MCF 10A (cell line): ENCODE results near the gene NRXN3. TPM values are rescaled to one million over a fixed set of nuclear protein-coding genes. Genes with fewer than 3 reads are reported as not detected.

Experiments used
- BruUV-seq: library from RNA; stranded (reverse); fragments of 400-500 nt; replicated peaks from 2 replicates; lab custom pipeline; 2021; lab: Mats Ljungman, UMichigan
- CTCF ChIA-PET: fragments of 300-600 bp; sonication (Branson Sonifier 250); formaldehyde crosslinking; extraction: SDS; loops from one replicate; lab custom pipeline; 2021; ENCODE audit warnings: antibody characterized with exemption, inconsistent platforms; lab: Yijun Ruan, JAX
- POLR2A ChIA-PET: fragments of 300-600, 350-650 bp; sonication (Branson Sonifier 250); formaldehyde crosslinking; extraction: SDS; loops from one replicate; lab custom pipeline; 2020; ENCODE audit warnings: antibody characterized with exemption, inconsistent platforms; lab: Yijun Ruan, JAX
- DNase-seq: peaks from one replicate; pipeline ENCODE4 v3.0.0-alpha.2; 2018; ENCODE audit not compliant: unreplicated experiment
- H3K27ac Mint-ChIP-seq: one replicate; pipeline ENCODE4 v1.8.0; 2022; ENCODE audit warnings: mild to moderate bottlenecking, low read depth, mixed read lengths; ENCODE audit not compliant: unreplicated experiment
- H3K27me3 Mint-ChIP-seq: one replicate; pipeline ENCODE4 v1.8.0; 2022; ENCODE audit warnings: mixed read lengths; ENCODE audit not compliant: insufficient read depth, unreplicated experiment
- H3K36me3 Mint-ChIP-seq: one replicate; pipeline ENCODE4 v1.8.0; 2022; ENCODE audit warnings: mild to moderate bottlenecking, moderate library complexity, mixed read lengths; ENCODE audit not compliant: insufficient read depth, unreplicated experiment
- H3K4me1 Mint-ChIP-seq: one replicate; pipeline ENCODE4 v1.8.0; 2022; ENCODE audit warnings: mixed read lengths; ENCODE audit not compliant: insufficient read depth, unreplicated experiment
- H3K4me3 Mint-ChIP-seq: one replicate; pipeline ENCODE4 v1.8.0; 2022; ENCODE audit warnings: mild to moderate bottlenecking, moderate library complexity, mixed read lengths; ENCODE audit not compliant: unreplicated experiment
- H3K9me3 Mint-ChIP-seq: one replicate; pipeline ENCODE4 v1.8.0; 2022; ENCODE audit warnings: mixed read lengths; ENCODE audit not compliant: unreplicated experiment
- intact Hi-C: fragments of 100-400 bp; cut with micrococcal nuclease; formaldehyde crosslinking; loops from 2 replicates; pipeline ENCODE4 v1.14.1; 2022
- total RNA-seq: library from RNA; stranded (reverse); gene quantifications from 2 replicates; pipeline ENCODE4 v1.2.3, GENCODE V29; 2022
- TF ChIP-seq, protein P1 (sequence below): fragments of 200-600 bp; IDR thresholded peaks from one replicate; pipeline ENCODE4 v1.8.0; 2022; ENCODE audit warnings: antibody characterized with exemption, mild to moderate bottlenecking; ENCODE audit not compliant: unreplicated experiment

The NRXN3 gene
- total RNA-seq, 1 experiment from 2014 or later = not detected

DNA sequence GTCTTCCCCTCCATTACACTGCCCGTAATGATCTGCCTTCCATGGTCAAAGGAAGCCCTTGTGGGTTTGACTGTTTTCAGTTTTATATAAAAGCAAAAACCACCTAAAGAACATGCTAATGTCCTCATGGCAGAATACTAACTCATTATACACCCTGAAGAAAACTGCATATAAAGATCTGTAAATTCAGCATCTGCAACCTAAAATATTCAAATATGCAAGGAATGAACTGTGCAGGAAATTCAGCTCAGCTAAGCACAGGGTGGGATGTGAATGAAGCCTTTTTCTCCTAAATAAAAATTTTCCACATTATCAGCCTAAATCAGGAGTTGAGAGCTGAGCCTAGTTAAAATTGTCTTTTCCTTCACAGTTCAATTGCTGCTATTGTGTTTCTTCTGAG is 128.1 kb downstream of the NRXN3 start:
- POLR2A ChIA-PET = no interaction called here
- Mint-ChIP-seq H3K9me3 (no peaks in the 10 kb centered on the region), H3K4me1 (no peaks in the 10 kb centered on the region), H3K27ac (no peak overlapping the region), H3K36me3 (no peaks in the 10 kb centered on the region), H3K27me3 (peaks cover 85% of the 10 kb centered on the region), H3K4me3 (no peak overlapping the region)
- DNase-seq = no peak
- TF ChIP-seq, protein P1, sequence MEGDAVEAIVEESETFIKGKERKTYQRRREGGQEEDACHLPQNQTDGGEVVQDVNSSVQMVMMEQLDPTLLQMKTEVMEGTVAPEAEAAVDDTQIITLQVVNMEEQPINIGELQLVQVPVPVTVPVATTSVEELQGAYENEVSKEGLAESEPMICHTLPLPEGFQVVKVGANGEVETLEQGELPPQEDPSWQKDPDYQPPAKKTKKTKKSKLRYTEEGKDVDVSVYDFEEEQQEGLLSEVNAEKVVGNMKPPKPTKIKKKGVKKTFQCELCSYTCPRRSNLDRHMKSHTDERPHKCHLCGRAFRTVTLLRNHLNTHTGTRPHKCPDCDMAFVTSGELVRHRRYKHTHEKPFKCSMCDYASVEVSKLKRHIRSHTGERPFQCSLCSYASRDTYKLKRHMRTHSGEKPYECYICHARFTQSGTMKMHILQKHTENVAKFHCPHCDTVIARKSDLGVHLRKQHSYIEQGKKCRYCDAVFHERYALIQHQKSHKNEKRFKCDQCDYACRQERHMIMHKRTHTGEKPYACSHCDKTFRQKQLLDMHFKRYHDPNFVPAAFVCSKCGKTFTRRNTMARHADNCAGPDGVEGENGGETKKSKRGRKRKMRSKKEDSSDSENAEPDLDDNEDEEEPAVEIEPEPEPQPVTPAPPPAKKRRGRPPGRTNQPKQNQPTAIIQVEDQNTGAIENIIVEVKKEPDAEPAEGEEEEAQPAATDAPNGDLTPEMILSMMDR = no peak
- CTCF ChIA-PET = no interaction called here
- intact Hi-C loops = no loop called here
- BruUV-seq = no TSS peak

DNA sequence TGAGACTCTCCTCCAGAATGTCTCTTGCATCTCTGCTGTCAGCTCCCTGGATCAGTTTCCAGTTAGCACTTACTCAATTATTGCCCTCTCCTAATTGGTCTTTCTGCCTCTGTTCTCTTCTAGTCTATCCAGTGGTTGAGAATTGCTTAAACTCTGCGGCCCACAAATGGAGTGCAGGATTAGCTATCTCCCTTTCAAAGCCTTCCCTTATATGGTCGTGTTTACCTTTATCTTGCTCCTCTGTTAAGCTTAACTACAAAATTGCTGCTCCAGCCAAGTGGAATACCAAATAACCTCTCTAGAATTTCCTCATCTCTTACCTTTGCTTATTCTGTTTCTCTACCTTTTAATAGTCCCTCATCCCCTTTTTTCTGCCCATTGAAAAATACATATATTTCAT is 132.7 kb downstream of the NRXN3 start:
- no peak overlapping the region for H3K4me3 Mint-ChIP-seq
- CTCF ChIA-PET = interaction anchor here (0.6 kb wide), 1 partner anchor 28 kb away, joined by 3 read pairs; no protein-coding TSS in a partner anchor
- no peak for DNase-seq

DNA sequence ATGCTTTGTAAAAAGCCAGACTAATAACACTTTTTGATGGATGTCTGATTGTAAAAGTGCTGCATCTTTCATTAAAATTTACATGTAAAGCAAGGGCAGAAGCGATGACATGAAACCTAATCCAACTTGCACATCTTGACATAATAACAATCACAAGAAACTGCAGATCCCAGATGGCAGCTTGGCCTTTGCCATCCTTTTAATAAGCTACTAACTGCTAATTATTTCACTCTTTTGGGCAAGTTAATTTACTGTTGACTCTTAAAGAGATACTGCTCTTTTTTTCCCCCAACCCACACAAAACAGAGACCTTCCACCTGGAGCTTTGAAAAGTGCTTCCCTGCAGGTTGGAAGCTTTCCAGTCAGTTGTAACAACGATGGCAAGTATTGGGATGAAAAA is 137.5 kb downstream of the NRXN3 start:
- Mint-ChIP-seq H3K36me3 (no peaks in the 10 kb centered on the region), H3K27me3 (peaks cover 69% of the 10 kb centered on the region), H3K4me1 (no peaks in the 10 kb centered on the region), H3K27ac (no peak overlapping the region), H3K4me3 (no peak overlapping the region), H3K9me3 (no peaks in the 10 kb centered on the region)
- intact Hi-C loops = no loop called here
- POLR2A ChIA-PET = no interaction called here
- CTCF ChIA-PET = interaction anchor here (0.6 kb wide), 1 partner anchor 127 kb away, joined by 3 read pairs; no protein-coding TSS in a partner anchor
- TF ChIP-seq, protein P1 = no peak
- BruUV-seq = no TSS peak
- no peak for DNase-seq

More for the DNA sequence above, 132.7 kb downstream of the NRXN3 start:
- H3K27me3 Mint-ChIP-seq = peaks cover 79% of the 10 kb centered on the region
- TF ChIP-seq, protein P1 = no peak
- H3K4me1 Mint-ChIP-seq = no peaks in the 10 kb centered on the region
- intact Hi-C loops = no loop called here
- no TSS peak for BruUV-seq
- POLR2A ChIA-PET = no interaction called here
- H3K36me3 Mint-ChIP-seq = no peaks in the 10 kb centered on the region
- no peaks in the 10 kb centered on the region for H3K9me3 Mint-ChIP-seq
- no peak overlapping the region for H3K27ac Mint-ChIP-seq

DNA sequence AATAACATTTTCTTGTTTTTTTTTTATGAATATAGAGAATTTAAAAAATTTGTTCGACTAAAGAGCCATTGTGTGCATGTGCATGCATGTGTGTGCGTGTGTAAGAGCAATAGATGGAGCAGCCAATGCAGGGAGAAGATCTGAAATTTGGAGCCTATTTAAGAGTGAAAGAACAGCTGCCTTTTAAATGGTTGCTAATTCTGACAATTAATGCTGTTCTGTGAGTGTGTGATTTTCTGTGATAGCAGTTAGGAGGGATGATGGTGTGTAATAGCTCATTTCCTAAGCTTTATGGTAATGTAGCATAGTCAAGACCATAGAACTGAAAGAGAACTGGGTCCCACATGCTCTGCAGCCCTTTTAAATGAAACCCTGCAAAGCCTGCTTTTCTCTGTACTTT is 137.9 kb downstream of the NRXN3 start:
- H3K4me3 Mint-ChIP-seq = no peak overlapping the region
- intact Hi-C loops = no loop called here
- no peaks in the 10 kb centered on the region for H3K9me3 Mint-ChIP-seq
- ChIA-PET CTCF (interaction anchor here (0.6 kb wide), 1 partner anchor 126 kb away, joined by 3 read pairs; no protein-coding TSS in a partner anchor), POLR2A (no interaction called here)
- H3K36me3 Mint-ChIP-seq = no peaks in the 10 kb centered on the region
- H3K27me3 Mint-ChIP-seq = peaks cover 69% of the 10 kb centered on the region
- TF ChIP-seq, protein P1 = no peak
- no peak for DNase-seq
- H3K27ac Mint-ChIP-seq = no peak overlapping the region
- no peaks in the 10 kb centered on the region for H3K4me1 Mint-ChIP-seq
- BruUV-seq = no TSS peak
